Lower leg skin (tissue), 3 donors: ENCODE results near the gene MSANTD2.

Source experiments
- CTCF ChIP-seq, 3 donors: fragments of 450-650 bp; IDR thresholded peaks; one replicate each; pipeline ENCODE4 v1.5.1; 2016; ENCODE audit warnings: antibody characterized with exemption in 3 of 3, mild to moderate bottlenecking in 3 of 3, moderate library complexity in 2 of 3
- POLR2A ChIP-seq, 2 donors: fragments of 450-650 bp; IDR thresholded peaks; one replicate each; pipeline ENCODE4 v1.6.1; 2016 to 2017; ENCODE audit warnings: antibody characterized with exemption in 2 of 2, mild to moderate bottlenecking in 1 of 2, moderate library complexity in 1 of 2

- TF ChIP-seq CTCF (IDR thresholded peaks at IDR 0.05) (no peak), POLR2A (IDR thresholded peaks at IDR 0.05) (no peak)
Observed at GRCh38 chr11:124725719-124726105, 74.5 kb downstream of the MSANTD2 start.
